NOMO-1 treated with DMSO at 0.1 percent for 48 hours (cell line): Measurements from ENCODE around the gene VPS54.
A peak's percentile ranks its signal among the peaks of the same experiment; 100 is the strongest.

Experiments
- DNase-seq: peaks from one replicate; lab custom pipeline; 2025; ENCODE audit not compliant: unreplicated experiment; lab: John Stamatoyannopoulos, UW

Gene VPS54

GRCh38 chr2:63846487-63846886, 172.7 kb downstream of the VPS54 start:
- DNase-seq: no peak

GRCh38 chr2:63845866-63846265, 173.4 kb downstream of the VPS54 start:
- no peak for DNase-seq

DNA sequence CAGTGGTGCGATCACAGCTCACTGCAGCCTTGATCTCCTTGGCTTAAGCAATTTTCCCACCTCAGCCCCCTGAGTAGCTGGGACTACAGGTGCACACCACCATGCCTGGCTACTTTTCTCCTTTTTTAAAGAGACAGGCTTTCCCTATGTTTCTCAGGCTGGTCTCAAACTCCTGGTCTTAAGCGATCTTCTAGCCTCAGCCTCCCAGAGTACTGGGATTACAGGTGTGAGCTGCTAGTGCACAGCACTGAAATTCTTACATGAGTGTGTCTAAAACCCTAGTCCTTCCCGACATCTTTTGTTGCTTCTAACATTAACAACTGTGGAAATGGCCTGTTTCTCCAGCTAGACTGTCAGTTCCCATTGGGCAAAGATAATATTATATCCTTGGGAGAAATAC, 174.6 kb downstream of the VPS54 start:
- no peak for DNase-seq

DNA sequence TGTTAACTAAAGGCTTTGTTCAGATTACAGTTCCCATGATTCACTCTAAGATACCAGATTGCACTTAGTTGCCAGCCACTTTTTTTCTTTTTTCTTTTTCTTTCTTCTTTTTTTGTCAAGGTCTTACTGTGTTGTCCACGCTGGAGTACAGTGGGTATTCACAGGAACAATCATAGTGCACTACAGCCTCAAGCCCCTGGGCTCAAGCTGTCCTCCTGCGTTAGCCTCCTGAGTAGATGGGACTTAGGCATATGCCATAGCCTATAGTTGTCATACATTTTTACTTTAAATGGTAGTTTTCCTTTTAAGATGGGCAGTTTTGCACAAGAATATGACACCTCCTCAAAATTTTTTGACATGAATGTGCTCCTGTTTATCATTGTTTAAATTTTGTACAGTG, 175.4 kb downstream of the VPS54 start:
- DNase-seq: no peak

DNA sequence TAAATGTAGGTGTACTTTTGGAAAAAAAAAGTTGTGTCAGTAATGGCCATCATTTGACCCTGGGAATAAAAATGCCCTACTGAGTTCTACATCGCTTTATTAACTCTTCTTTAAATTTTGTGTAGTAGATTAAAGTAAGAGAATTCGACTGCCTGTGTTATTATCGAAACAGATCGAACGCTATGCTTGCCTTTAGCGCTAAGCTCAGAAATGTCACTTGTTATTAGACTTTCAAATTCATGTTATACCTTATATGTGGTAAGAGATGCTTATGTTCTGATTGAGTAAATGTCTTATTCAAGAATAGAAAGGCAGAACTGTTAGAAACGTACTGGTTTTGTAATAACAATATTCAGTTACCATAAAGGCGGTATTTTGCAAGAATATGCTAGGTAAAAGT, 176.1 kb downstream of the VPS54 start:
- DNase-seq: no peak

DNA sequence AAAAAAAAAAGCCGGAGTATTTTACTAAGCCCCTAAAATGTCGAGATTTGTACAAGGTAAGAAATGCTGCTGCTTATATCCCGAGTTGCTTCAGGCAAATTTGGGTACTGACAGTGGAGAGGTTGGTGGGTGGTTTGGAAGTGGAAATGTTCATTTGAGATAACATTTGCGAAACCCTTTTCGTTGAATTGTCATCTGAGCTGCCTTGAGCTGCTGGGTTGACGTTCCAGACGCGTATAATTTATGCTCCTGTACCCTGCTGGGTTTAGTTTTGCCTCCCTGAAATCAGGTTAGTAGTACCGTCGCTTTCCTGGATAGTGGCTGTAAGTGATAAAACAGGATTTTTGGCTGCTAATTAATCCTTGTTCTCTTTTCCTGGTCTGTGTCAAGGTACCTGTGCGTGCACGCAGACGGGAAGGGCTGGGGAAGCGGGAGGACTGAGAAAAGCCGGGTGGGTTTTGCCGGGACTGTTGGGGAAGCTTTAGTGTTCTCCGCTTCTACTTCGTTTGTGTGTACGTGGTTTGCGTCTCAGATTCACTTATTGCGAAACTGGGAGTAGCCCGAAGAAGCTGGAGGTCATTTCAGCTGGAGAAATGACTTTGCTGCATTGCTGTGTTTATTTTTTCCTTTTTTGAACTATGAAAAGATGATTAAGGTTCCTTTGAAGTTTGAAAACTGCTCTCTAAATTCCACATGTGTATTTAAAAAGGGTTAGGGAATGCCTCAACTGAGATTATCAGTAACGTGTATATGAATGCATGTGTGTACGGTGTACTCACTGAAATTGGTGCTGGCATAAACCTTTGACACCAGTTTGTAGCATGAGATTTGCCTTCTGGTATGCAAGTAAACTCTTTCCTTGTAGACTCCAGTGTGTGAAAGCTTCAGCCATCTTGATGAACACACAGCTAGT, 176.8 kb downstream of the VPS54 start:
- peak; percentile 61 for DNase-seq
